Cardiac muscle cell (in vitro differentiated cells and primary cell): ENCODE data around the gene KCNG4. TPM values are rescaled to one million over a fixed set of nuclear protein-coding genes. Genes with fewer than 3 reads are reported as not detected.

Source experiments
- DNase-seq, 2 donors: peaks; one replicate each; pipeline versions ENCODE4 v3.0.0 to v3.0.0-alpha.2; 2010 to 2017; ENCODE audit warnings: low read depth in 1 of 2, low spot score in 1 of 2
- H3K27ac ChIP-seq: fragments of 200-600 bp; sonication (generic); 2 replicates; pipeline ENCODE4 v1.5.1; 2016
- H3K27me3 ChIP-seq: fragments of 200-600 bp; sonication (generic); 2 replicates; pipeline ENCODE4 v1.6.0; 2016; ENCODE audit warnings: control low read depth
- H3K36me3 ChIP-seq: fragments of 200-600 bp; sonication (generic); 2 replicates; pipeline ENCODE4 v1.5.1; 2016; ENCODE audit warnings: control low read depth
- H3K4me1 ChIP-seq: fragments of 200-600 bp; sonication (generic); 2 replicates; pipeline ENCODE4 v1.8.1; 2017; ENCODE audit warnings: low read depth, mild to moderate bottlenecking, mixed run types
- H3K4me3 ChIP-seq: fragments of 200-600 bp; sonication (generic); 2 replicates; pipeline ENCODE4 v1.5.1; 2016; ENCODE audit warnings: mild to moderate bottlenecking
- H3K9me3 ChIP-seq: fragments of 200-600 bp; sonication (generic); 2 replicates; pipeline ENCODE4 v1.5.1; 2017; ENCODE audit warnings: low read depth, mild to moderate bottlenecking, control low read depth
- CTCF ChIP-seq: IDR thresholded peaks from 2 replicates; pipeline ENCODE4 v1.5.1; 2012; ENCODE audit warnings: low read depth, mild to moderate bottlenecking, low read length
- polyA plus RNA-seq: library from polyadenylated mRNA; unstranded; fragments of >200 nt; fragmentation: Nextera tagmentation; extraction: Ambion mirVana; gene quantifications from 2 replicates; pipeline ENCODE4 v1.2.1, GENCODE V29; 2016
- total RNA-seq: library from RNA; depleted of rRNA; stranded (reverse); fragments of >200 nt; gene quantifications from 2 replicates; pipeline ENCODE4 v1.2.3, GENCODE V29; 2016

Gene KCNG4
- total and polyA plus RNA-seq, 2 experiments from 2014 or later = not detected

- H3K36me3 ChIP-seq = no peaks in the 10 kb centered on the region
- DNase-seq = no peak
- no peak for TF ChIP-seq CTCF
- H3K4me3 ChIP-seq = no peak overlapping the region
- peaks cover 7% of the 10 kb centered on the region for H3K4me1 ChIP-seq
- no peaks in the 10 kb centered on the region for H3K9me3 ChIP-seq
- H3K27me3 ChIP-seq = no peaks in the 10 kb centered on the region
- H3K27ac ChIP-seq = no peak overlapping the region
Observed at GRCh38 chr16:84275585-84276151, 35.9 kb upstream of the KCNG4 start.

- Histone ChIP-seq H3K4me3 (no peak overlapping the region), H3K27ac (no peak overlapping the region), H3K36me3 (no peaks in the 10 kb centered on the region), H3K9me3 (no peaks in the 10 kb centered on the region), H3K27me3 (no peaks in the 10 kb centered on the region), H3K4me1 (peaks cover 7% of the 10 kb centered on the region)
- no peak for DNase-seq
- TF ChIP-seq CTCF = no peak
Observed at GRCh38 chr16:84274515-84274914, 34.7 kb upstream of the KCNG4 start.

- H3K4me3 ChIP-seq = no peak overlapping the region
- peaks cover 8% of the 10 kb centered on the region for H3K4me1 ChIP-seq
- H3K36me3 ChIP-seq = no peaks in the 10 kb centered on the region
- H3K27ac ChIP-seq = no peak overlapping the region
- no peaks in the 10 kb centered on the region for H3K27me3 ChIP-seq
- TF ChIP-seq CTCF = no peak
- no peaks in the 10 kb centered on the region for H3K9me3 ChIP-seq
- no peak for DNase-seq
Observed at GRCh38 chr16:84272740-84273320, 33.0 kb upstream of the KCNG4 start.

- Histone ChIP-seq H3K36me3 (no peaks in the 10 kb centered on the region), H3K9me3 (no peaks in the 10 kb centered on the region), H3K4me1 (peaks cover 8% of the 10 kb centered on the region), H3K4me3 (no peak overlapping the region), H3K27ac (no peak overlapping the region), H3K27me3 (no peaks in the 10 kb centered on the region)
- no peak for DNase-seq
- TF ChIP-seq CTCF = no peak
Observed at GRCh38 chr16:84271866-84272265, 32.1 kb upstream of the KCNG4 start.

- H3K4me1 ChIP-seq = peaks cover 8% of the 10 kb centered on the region
- H3K27ac ChIP-seq = no peak overlapping the region
- no peaks in the 10 kb centered on the region for H3K36me3 ChIP-seq
- DNase-seq = no peak
- H3K9me3 ChIP-seq = no peaks in the 10 kb centered on the region
- H3K27me3 ChIP-seq = no peaks in the 10 kb centered on the region
- H3K4me3 ChIP-seq = no peak overlapping the region
- no peak for TF ChIP-seq CTCF
Observed at GRCh38 chr16:84271037-84271436, 31.2 kb upstream of the KCNG4 start.

- Histone ChIP-seq H3K36me3 (no peaks in the 10 kb centered on the region), H3K27me3 (no peaks in the 10 kb centered on the region), H3K27ac (no peak overlapping the region), H3K9me3 (no peaks in the 10 kb centered on the region), H3K4me1 (peaks cover 8% of the 10 kb centered on the region), H3K4me3 (no peak overlapping the region)
- TF ChIP-seq CTCF = no peak
- no peak for DNase-seq
Observed at GRCh38 chr16:84270531-84270930, 30.7 kb upstream of the KCNG4 start.
